Neural cell (in vitro differentiated cells): Measurements from ENCODE around the gene DHPS. TPM values are rescaled to one million over a fixed set of nuclear protein-coding genes. Genes with fewer than 3 reads are reported as not detected.

Experiments used
- H2AFZ ChIP-seq: fragments of 200-600, 300-800 bp; sonication (generic), shearing (Covaris generic); 2 replicates; pipeline ENCODE4 v1.6.0; 2014; ENCODE audit warnings: low read depth, mild to moderate bottlenecking, antibody characterized with exemption, low read length, moderate library complexity
- H3F3A ChIP-seq: fragments of 200-600 bp; shearing (Covaris generic); 2 replicates; pipeline ENCODE4 v1.6.1; 2016; ENCODE audit warnings: mild to moderate bottlenecking, moderate library complexity, mixed read lengths, antibody characterized with exemption, low read length; ENCODE audit not compliant: insufficient read depth, poor library complexity, severe bottlenecking
- H3K27ac ChIP-seq: fragments of 200-600, 300-800 bp; sonication (generic), shearing (Covaris generic); 2 replicates; pipeline ENCODE4 v1.5.1; 2014; ENCODE audit warnings: mild to moderate bottlenecking, low read length, moderate library complexity
- H3K27me3 ChIP-seq: fragments of 300-800, 200-600 bp; sonication (generic), shearing (Covaris generic); 2 replicates; pipeline ENCODE4 v1.6.0; 2014; ENCODE audit warnings: mild to moderate bottlenecking, low read depth, low read length, moderate library complexity; ENCODE audit not compliant: insufficient read depth
- H3K36me3 ChIP-seq: fragments of 300-800, 200-600 bp; sonication (generic), shearing (Covaris generic); 2 replicates; pipeline ENCODE4 v1.5.1; 2014; ENCODE audit warnings: mild to moderate bottlenecking, antibody characterized with exemption, low read length, moderate library complexity; ENCODE audit not compliant: insufficient read depth
- H3K4me2 ChIP-seq: fragments of 300-800, 200-600 bp; sonication (generic), shearing (Covaris generic); 2 replicates; pipeline ENCODE4 v1.6.0; 2014; ENCODE audit warnings: mild to moderate bottlenecking, low read length
- H3K4me3 ChIP-seq: fragments of 300-800, 200-600 bp; sonication (generic), shearing (Covaris generic); 2 replicates; pipeline ENCODE4 v1.5.1; 2014; ENCODE audit warnings: mild to moderate bottlenecking, low read length, moderate library complexity
- H3K79me2 ChIP-seq: fragments of 200-600 bp; shearing (Covaris generic); replicated peaks from 2 replicates; pipeline ENCODE4 v1.6.0; 2014; ENCODE audit warnings: mild to moderate bottlenecking, low read length, moderate library complexity; ENCODE audit not compliant: insufficient read depth
- H3K9ac ChIP-seq: fragments of 300-800, 200-600 bp; sonication (generic), shearing (Covaris generic); 2 replicates; pipeline ENCODE4 v1.6.1; 2016; ENCODE audit warnings: mild to moderate bottlenecking, low read length, mixed read lengths
- H3K9me2 ChIP-seq: fragments of 200-600 bp; shearing (Covaris generic); 2 replicates; pipeline ENCODE4 v1.6.1; 2016; ENCODE audit warnings: mild to moderate bottlenecking, low read length, mixed read lengths; ENCODE audit not compliant: insufficient read depth
- H3K9me3 ChIP-seq: fragments of 200-600, 300-800 bp; sonication (generic), shearing (Covaris generic); 2 replicates; pipeline ENCODE4 v1.6.1; 2016; ENCODE audit warnings: mild to moderate bottlenecking, mixed run types, low read length, moderate library complexity, mixed read lengths
- H4K20me1 ChIP-seq: fragments of 200-600 bp; shearing (Covaris generic); 2 replicates; pipeline ENCODE4 v1.6.1; 2016; ENCODE audit warnings: mild to moderate bottlenecking, mixed run types; ENCODE audit not compliant: insufficient read depth
- CTCF ChIP-seq: fragments of 450-650 bp; IDR thresholded peaks from 2 replicates; pipeline ENCODE4 v1.5.1; 2014; ENCODE audit warnings: antibody characterized with exemption, mild to moderate bottlenecking, moderate library complexity; ENCODE audit not compliant: poor library complexity, severe bottlenecking
- EP300 ChIP-seq: fragments of 450-650 bp; conservative IDR thresholded peaks from 2 replicates; pipeline ENCODE4 v1.6.1; 2014; ENCODE audit warnings: antibody characterized with exemption, mild to moderate bottlenecking, moderate library complexity; ENCODE audit not compliant: poor library complexity, severe bottlenecking
- EZH2 ChIP-seq: fragments of 200-600, 300-800 bp; shearing (Covaris generic), sonication (generic); IDR thresholded peaks from 2 replicates; pipeline ENCODE4 v1.6.1; 2014; ENCODE audit warnings: antibody characterized with exemption, low read length, borderline replicate concordance, mild to moderate bottlenecking; ENCODE audit not compliant: insufficient read depth, poor library complexity, severe bottlenecking
- MXI1 ChIP-seq: fragments of 450-650 bp; conservative IDR thresholded peaks from 2 replicates; pipeline ENCODE4 v1.6.1; 2014; ENCODE audit warnings: antibody characterized with exemption, mild to moderate bottlenecking; ENCODE audit not compliant: poor library complexity, severe bottlenecking
- POLR2AphosphoS5 ChIP-seq: IDR thresholded peaks from 2 replicates; pipeline ENCODE4 v1.6.1; 2012
- RAD21 ChIP-seq: fragments of 450-650 bp; conservative IDR thresholded peaks from 2 replicates; pipeline ENCODE4 v1.6.1; 2014; ENCODE audit warnings: antibody characterized with exemption, mild to moderate bottlenecking, moderate library complexity
- REST ChIP-seq: IDR thresholded peaks from 2 replicates; pipeline ENCODE4 v1.6.1; 2012; ENCODE audit warnings: borderline replicate concordance
- SMC3 ChIP-seq: fragments of 450-650 bp; conservative IDR thresholded peaks from 2 replicates; pipeline ENCODE4 v1.6.1; 2014; ENCODE audit warnings: antibody characterized with exemption, mild to moderate bottlenecking, moderate library complexity; ENCODE audit not compliant: poor library complexity
- TAF1 ChIP-seq: IDR thresholded peaks from 2 replicates; pipeline ENCODE4 v1.6.1; 2012; ENCODE audit warnings: low read depth
- polyA plus RNA-seq: library from polyadenylated mRNA; depleted of rRNA; stranded (reverse); fragments of >200 nt; gene quantifications from 2 replicates; pipeline ENCODE4 v1.2.3, GENCODE V29; 2014

Gene DHPS
- polyA plus RNA-seq, 1 donor from 2014 or later: 239 TPM

- H3K9me3 ChIP-seq: no peaks in the 10 kb centered on the region
- H3F3A ChIP-seq: no peaks in the 10 kb centered on the region
- no peak overlapping the region for H3K9ac ChIP-seq
- H4K20me1 ChIP-seq: no peaks in the 10 kb centered on the region
- H3K4me3 ChIP-seq: no peak overlapping the region
- H3K36me3 ChIP-seq: no peaks in the 10 kb centered on the region
- no peak overlapping the region for H3K4me2 ChIP-seq
- TF ChIP-seq MXI1 (no peak), SMC3 (no peak), EP300 (no peak)
- H3K9me2 ChIP-seq: no peaks in the 10 kb centered on the region
- no peaks in the 10 kb centered on the region for H3K27me3 ChIP-seq
- no peak overlapping the region for H2AFZ ChIP-seq
- H3K79me2 ChIP-seq: no peaks in the 10 kb centered on the region
- H3K27ac ChIP-seq: no peak overlapping the region
Observed at GRCh38 chr19:12705169-12705568, 23.5 kb upstream of the DHPS start.

GRCh38 chr19:12703046-12703445 lies 21.4 kb upstream of the DHPS start:
- no peaks in the 10 kb centered on the region for H3K9me3 ChIP-seq
- H3K9ac ChIP-seq: no peak overlapping the region
- TF ChIP-seq EP300: no peak
- no peak for TF ChIP-seq TAF1
- TF ChIP-seq RAD21: no peak
- TF ChIP-seq REST: no peak
- TF ChIP-seq SMC3: no peak
- no peak for TF ChIP-seq MXI1
- no peak for TF ChIP-seq EZH2
- no peak for TF ChIP-seq POLR2AphosphoS5
- no peak for TF ChIP-seq CTCF
- no peak overlapping the region for H3K27ac ChIP-seq
- no peaks in the 10 kb centered on the region for H3K36me3 ChIP-seq
- H3K4me2 ChIP-seq: no peak overlapping the region
- no peaks in the 10 kb centered on the region for H3K79me2 ChIP-seq
- no peaks in the 10 kb centered on the region for H4K20me1 ChIP-seq
- no peaks in the 10 kb centered on the region for H3K9me2 ChIP-seq
- H3K27me3 ChIP-seq: no peaks in the 10 kb centered on the region
- no peak overlapping the region for H3K4me3 ChIP-seq
- no peaks in the 10 kb centered on the region for H3F3A ChIP-seq
- H2AFZ ChIP-seq: no peak overlapping the region
